Activated CD4-positive, alpha-beta T cell treated with anti-CD3 and anti-CD28 coated beads, Interleukin-2, amount 10 ng/mL, durations not matched to agents 24 days and 14 days (primary cell): ENCODE measurements around the gene ITGA1. TPM values are rescaled to one million over a fixed set of nuclear protein-coding genes. Genes with fewer than 3 reads are reported as not detected.
"Not testable (repeated sequence)": the region's sequence is repeated elsewhere in the genome, so short reads cannot be mapped to it uniquely, and the experiment has no call there.

Experiments used
- DNase-seq: peaks from one replicate; pipeline ENCODE4 v3.0.0; 2022
- H3K27ac Mint-ChIP-seq: one replicate; pipeline ENCODE4 v1.8.0; 2022; ENCODE audit warnings: mild to moderate bottlenecking, mixed read lengths
- H3K27me3 Mint-ChIP-seq: one replicate; pipeline ENCODE4 v1.8.0; 2022; ENCODE audit warnings: mixed read lengths
- H3K36me3 Mint-ChIP-seq: one replicate; pipeline ENCODE4 v1.8.0; 2022; ENCODE audit warnings: low read depth, mild to moderate bottlenecking, mixed read lengths
- H3K4me1 Mint-ChIP-seq: one replicate; pipeline ENCODE4 v1.8.0; 2021; ENCODE audit warnings: mixed read lengths
- H3K4me3 Mint-ChIP-seq: one replicate; pipeline ENCODE4 v1.8.0; 2022; ENCODE audit warnings: mild to moderate bottlenecking, moderate library complexity, mixed read lengths
- H3K9me3 Mint-ChIP-seq: one replicate; pipeline ENCODE4 v1.8.0; 2021; ENCODE audit warnings: mixed read lengths
- intact Hi-C: fragments of 100-400 bp; cut with micrococcal nuclease; formaldehyde crosslinking; loops from one replicate; pipeline ENCODE4 v1.15.1; 2023
- total RNA-seq: library from RNA; stranded (reverse); gene quantifications from 2 replicates; pipeline ENCODE4 v1.2.3, GENCODE V29; 2022

The ITGA1 gene
- total RNA-seq, 1 donor from 2014 or later, result 1.6 TPM

DNA sequence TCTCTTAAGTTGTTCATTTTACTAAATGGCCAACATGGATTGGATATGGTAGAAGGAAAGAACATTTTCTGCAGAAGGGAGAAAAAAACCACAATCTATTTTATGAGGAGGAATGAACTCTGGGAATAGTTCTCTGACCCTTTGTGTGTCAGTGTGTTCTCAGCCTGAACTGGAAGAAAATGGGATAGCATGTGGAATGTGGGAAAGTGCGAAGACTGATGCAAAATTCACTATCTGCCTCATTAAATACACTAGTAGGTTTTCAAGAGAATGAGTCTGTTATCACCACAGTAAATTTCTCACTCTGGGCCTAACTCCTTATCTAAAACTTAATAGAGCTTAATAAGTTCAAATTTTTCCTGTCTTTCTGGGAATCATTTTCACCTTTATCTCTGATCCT lies 22.7 kb downstream of the ITGA1 start:
- H3K4me3 Mint-ChIP-seq, result no peak overlapping the region
- intact Hi-C loops, result no loop called here
- no peak overlapping the region for H3K27ac Mint-ChIP-seq
- peaks cover 5% of the 10 kb centered on the region for H3K4me1 Mint-ChIP-seq
- DNase-seq, result no peak
- no peaks in the 10 kb centered on the region for H3K9me3 Mint-ChIP-seq
- peaks cover 6% of the 10 kb centered on the region for H3K36me3 Mint-ChIP-seq
- H3K27me3 Mint-ChIP-seq, result peaks cover 2% of the 10 kb centered on the region

DNA sequence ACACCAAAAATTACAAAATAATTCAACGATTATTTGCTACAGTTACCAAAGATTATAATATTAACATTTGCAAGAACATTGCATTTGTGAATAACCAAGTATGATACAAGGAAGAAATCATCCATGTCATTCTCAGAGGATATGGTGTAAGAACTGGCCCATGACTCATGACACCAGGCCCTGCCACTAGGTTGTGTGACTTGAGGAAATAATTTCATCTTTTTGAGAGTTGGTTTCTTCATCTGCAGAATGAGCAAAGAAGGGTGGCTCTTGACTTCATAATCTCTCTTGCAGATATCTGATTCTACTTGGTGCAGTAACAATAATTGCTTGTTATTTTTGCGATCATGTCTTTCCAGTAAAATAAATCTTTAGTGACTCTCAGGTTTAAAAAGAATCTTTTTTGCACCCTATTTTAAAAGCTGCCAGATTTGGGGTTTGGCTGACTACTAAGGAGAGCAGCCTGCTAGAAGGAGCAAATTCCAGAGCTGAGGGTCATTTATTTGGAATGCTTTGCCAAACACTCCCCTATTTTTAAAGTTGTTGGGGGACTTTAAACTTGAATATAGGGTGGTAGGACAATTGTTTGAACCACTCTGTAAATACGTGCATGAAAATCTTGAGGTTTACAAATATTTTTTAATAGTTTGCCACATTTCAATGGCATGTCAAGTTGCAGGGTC lies 23.5 kb downstream of the ITGA1 start:
- H3K27ac Mint-ChIP-seq, result no peak overlapping the region
- intact Hi-C loops, result no loop called here
- H3K4me3 Mint-ChIP-seq, result no peak overlapping the region
- H3K9me3 Mint-ChIP-seq, result no peaks in the 10 kb centered on the region
- DNase-seq, result no peak
- peaks cover 3% of the 10 kb centered on the region for H3K36me3 Mint-ChIP-seq
- peaks cover 5% of the 10 kb centered on the region for H3K4me1 Mint-ChIP-seq
- peaks cover 3% of the 10 kb centered on the region for H3K27me3 Mint-ChIP-seq

DNA sequence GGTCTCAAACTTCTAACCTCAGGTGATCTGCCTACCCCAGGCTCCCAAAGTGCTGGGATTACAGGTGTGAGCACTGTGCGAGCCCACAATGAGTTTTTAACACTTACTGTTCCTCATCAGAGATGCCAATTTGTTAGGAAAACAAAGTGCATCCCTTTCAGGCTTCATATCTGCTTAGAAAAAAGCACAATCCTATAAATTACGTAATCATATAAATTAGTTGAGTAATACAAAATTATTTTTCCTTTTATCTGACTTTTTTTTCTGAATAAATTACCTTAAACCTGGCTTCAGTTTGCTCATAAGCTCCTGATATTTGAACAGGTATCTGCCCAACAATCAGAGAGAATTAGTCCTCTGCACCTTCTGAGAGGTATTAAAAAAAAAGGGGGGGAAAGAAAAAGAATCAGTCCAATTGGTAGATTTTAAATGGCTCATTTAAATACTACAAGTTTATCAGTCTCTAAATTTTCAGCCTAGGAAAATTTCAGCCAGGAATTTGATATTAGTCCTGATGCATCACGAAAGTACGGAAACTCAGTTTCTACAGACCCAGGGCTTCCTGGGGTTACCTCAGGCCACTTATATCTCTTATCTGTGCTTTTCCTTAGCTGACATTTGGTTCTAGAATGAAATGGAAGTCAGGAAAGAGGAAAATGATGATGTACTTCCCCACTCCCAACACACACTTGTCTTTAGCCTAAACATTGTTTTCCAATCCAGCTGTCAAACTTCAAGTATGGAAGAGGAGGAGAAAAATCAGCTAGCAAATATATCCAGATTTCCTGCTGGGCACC lies 26.8 kb downstream of the ITGA1 start:
- H3K36me3 Mint-ChIP-seq, result no peaks in the 10 kb centered on the region
- no peaks in the 10 kb centered on the region for H3K9me3 Mint-ChIP-seq

DNA sequence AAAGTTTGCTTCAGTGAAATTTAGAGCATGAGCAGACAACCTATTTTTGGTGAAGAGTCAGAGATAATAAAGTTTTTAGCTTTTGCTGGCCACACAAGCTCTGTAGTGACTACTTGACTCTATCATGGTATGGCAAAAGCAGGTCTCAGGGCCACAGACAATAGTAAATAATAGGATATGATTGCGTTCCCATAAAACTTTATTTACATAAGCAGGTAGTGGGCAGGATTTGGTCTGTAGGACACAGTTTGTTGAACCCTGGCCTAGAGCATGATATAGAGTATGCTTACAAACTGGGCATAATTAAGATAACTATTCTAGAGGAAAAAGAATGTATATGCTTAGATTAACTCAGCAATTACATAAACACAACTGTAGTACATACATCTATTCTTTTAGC lies 30.1 kb downstream of the ITGA1 start:
- H3K27me3 Mint-ChIP-seq, result peaks cover 5% of the 10 kb centered on the region
- H3K27ac Mint-ChIP-seq, result no peak overlapping the region
- no peaks in the 10 kb centered on the region for H3K4me1 Mint-ChIP-seq
- H3K4me3 Mint-ChIP-seq, result no peak overlapping the region
- no peaks in the 10 kb centered on the region for H3K9me3 Mint-ChIP-seq
- intact Hi-C loops, result no loop called here
- H3K36me3 Mint-ChIP-seq, result no peaks in the 10 kb centered on the region
- no peak for DNase-seq

More for the DNA sequence above, 26.8 kb downstream of the ITGA1 start:
- H3K27ac Mint-ChIP-seq, result no peak overlapping the region
- DNase-seq, result no peak
- no peak overlapping the region for H3K4me3 Mint-ChIP-seq
- peaks cover 5% of the 10 kb centered on the region for H3K27me3 Mint-ChIP-seq
- peaks cover 2% of the 10 kb centered on the region for H3K4me1 Mint-ChIP-seq
- intact Hi-C loops, result no loop called here

DNA sequence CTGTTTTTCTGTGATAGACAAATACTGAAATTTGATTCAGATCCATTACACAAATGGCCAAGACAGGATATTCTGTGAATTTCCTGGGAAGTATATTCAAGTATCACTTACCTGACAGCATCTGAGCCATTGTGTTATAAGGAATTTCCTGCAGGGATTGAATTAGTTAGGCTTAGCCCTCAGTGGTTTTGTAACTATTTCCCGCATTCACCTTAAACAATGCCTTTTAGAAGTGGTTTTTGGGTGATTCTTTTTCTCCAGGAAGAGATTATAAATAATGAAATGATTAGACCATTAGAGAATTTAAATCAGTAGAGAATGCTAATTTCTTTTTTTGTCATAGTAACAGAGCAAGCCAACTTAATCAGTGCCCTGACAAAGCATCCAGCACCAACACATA lies 30.6 kb downstream of the ITGA1 start:
- no peak for DNase-seq
- no peaks in the 10 kb centered on the region for H3K9me3 Mint-ChIP-seq
- H3K36me3 Mint-ChIP-seq, result no peaks in the 10 kb centered on the region
- H3K4me1 Mint-ChIP-seq, result no peaks in the 10 kb centered on the region
- intact Hi-C loops, result no loop called here
- H3K27ac Mint-ChIP-seq, result no peak overlapping the region
- no peak overlapping the region for H3K4me3 Mint-ChIP-seq
- H3K27me3 Mint-ChIP-seq, result peaks cover 5% of the 10 kb centered on the region

DNA sequence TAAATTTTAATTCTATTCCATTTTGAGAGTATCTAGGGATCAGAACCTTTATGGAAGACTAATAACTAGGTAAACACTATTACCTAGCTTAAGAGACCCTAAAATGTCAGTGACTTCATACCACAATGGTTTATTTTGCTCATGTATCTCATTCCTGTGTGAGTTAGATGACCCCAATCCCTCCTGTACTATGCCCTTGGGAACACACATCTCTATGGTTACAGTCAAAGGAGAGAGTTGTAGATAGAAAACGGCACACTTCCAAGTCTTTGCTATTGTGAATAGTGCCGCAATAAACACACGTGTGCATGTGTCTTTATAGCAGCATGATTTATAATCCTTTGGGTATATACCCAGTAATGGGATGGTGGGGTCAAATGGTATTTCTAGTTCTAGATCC lies 31.1 kb downstream of the ITGA1 start:
- H3K27me3 Mint-ChIP-seq, H3K4me3 Mint-ChIP-seq, DNase-seq, H3K4me1 Mint-ChIP-seq, H3K9me3 Mint-ChIP-seq, intact Hi-C loops, H3K36me3 Mint-ChIP-seq, H3K27ac Mint-ChIP-seq: not testable (repeated sequence)

DNA sequence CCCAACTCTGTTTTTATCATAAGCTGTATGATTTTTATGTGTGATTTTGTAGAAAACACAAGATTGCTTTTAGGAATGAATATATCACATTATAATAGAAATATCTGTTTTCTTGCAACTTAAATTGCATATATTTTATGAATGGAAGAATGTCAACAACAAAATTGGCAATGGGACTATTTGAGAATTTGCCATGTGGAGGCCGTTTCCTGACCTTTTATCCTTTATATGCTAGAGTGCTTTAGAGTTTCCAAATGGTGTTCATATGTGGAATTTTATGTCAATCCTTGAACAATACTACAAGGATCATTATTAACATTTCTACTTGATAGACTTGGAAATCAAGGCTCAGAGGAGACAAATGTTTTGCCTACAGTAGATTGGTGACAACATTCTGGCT lies 34.2 kb downstream of the ITGA1 start:
- Mint-ChIP-seq H3K9me3 (peaks cover under 1% of the 10 kb centered on the region), H3K36me3 (no peaks in the 10 kb centered on the region), H3K4me3 (no peak overlapping the region), H3K27me3 (no peaks in the 10 kb centered on the region), H3K4me1 (peaks cover 9% of the 10 kb centered on the region), H3K27ac (no peak overlapping the region)
- no peak for DNase-seq
- intact Hi-C loops, result no loop called here

DNA sequence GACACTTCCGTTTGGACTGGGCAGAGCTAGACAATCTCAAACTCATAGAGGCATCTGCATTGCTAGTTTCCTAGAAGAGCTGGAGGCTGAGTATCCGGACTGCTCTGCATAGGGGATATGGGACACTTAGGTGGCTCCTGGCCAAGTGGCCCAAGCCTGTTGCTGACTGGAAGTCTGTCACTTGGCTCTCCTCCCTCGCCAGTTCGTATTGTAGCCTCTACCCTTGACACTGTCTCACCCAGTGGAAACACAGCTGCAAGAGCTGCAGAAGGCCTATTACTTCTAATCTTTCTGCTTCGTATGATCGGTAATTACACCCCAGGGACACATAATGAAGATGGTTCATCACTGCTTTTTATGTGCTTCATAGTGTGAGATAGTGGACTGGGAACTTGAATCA lies 34.7 kb downstream of the ITGA1 start:
- no peak for DNase-seq
- intact Hi-C loops, result no loop called here
- H3K36me3 Mint-ChIP-seq, result no peaks in the 10 kb centered on the region
- H3K27me3 Mint-ChIP-seq, result no peaks in the 10 kb centered on the region
- no peak overlapping the region for H3K4me3 Mint-ChIP-seq
- peaks cover 6% of the 10 kb centered on the region for H3K9me3 Mint-ChIP-seq
- no peak overlapping the region for H3K27ac Mint-ChIP-seq
- peaks cover 9% of the 10 kb centered on the region for H3K4me1 Mint-ChIP-seq

DNA sequence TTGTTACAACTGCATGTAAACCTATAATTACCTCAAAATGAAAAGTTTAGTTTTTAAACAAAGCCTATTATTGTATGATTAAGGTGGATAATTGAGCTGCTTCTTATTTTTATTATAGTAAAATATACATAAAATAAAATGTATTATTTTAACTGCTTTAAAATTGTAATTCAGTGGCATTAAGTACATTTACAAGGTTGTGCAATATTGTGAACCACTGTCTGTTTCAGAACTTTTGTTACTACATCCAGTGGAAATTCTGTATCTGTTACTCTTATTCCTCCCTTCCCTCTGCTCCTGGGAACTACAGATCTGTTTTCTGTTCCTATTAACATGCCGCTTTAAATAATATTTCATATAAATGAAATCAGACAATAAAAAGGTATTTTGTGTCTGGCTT lies 37.1 kb downstream of the ITGA1 start:
- no peak overlapping the region for H3K27ac Mint-ChIP-seq
- H3K9me3 Mint-ChIP-seq, result peaks cover 13% of the 10 kb centered on the region
- no peaks in the 10 kb centered on the region for H3K27me3 Mint-ChIP-seq
- no peaks in the 10 kb centered on the region for H3K36me3 Mint-ChIP-seq
- H3K4me1 Mint-ChIP-seq, result peaks cover 9% of the 10 kb centered on the region
- no peak for DNase-seq
- no peak overlapping the region for H3K4me3 Mint-ChIP-seq
- intact Hi-C loops, result no loop called here

DNA sequence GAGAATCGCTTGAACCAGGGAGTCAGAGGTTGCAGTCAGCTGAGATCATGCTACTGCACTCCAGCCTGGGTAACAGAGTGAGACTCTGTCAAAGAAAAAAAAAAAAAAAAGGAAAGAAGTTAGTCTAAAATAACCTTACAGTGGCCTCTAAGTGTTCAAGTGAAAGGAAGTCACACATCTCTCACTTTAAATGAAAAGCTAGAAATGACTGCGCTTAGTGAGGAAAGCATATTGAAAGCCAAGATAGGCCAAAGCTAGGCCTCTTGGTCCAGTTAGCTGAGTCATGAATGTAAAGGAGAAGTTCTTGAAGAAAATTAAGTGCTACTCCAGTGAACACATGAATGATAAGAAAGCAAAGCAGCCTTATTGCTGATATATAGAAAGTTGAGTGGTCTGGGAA lies 38.1 kb downstream of the ITGA1 start:
- intact Hi-C loops, result no loop called here
- Mint-ChIP-seq H3K4me3 (no peak overlapping the region), H3K9me3 (peaks cover 13% of the 10 kb centered on the region), H3K27ac (peak overlapping the region; percentile 36), H3K36me3 (no peaks in the 10 kb centered on the region), H3K4me1 (peaks cover 9% of the 10 kb centered on the region), H3K27me3 (no peaks in the 10 kb centered on the region)
- no peak for DNase-seq

DNA sequence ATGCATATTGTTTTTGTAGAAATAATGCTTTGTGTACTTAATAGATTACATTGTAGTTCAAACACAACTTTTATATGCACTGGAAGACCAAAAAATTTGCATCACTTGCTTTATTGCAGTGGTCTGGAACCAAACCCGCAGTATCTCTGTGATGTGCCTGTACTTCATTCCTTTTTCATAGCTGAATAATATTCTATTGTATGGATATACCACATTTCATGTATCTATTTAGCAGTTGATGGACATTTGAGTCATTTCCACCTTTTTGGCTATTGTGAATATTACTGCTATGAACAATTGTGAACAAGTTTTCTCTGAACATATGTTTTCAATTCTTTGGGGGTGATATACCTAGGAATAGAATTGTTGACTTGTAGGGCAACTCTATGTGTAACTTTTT lies 40.1 kb downstream of the ITGA1 start:
- H3K36me3 Mint-ChIP-seq, result no peaks in the 10 kb centered on the region
- intact Hi-C loops, result no loop called here
- H3K27me3 Mint-ChIP-seq, result no peaks in the 10 kb centered on the region
- no peak overlapping the region for H3K27ac Mint-ChIP-seq
- H3K9me3 Mint-ChIP-seq, result peaks cover 18% of the 10 kb centered on the region
- no peak for DNase-seq
- H3K4me3 Mint-ChIP-seq, result no peak overlapping the region
- peaks cover 9% of the 10 kb centered on the region for H3K4me1 Mint-ChIP-seq

DNA sequence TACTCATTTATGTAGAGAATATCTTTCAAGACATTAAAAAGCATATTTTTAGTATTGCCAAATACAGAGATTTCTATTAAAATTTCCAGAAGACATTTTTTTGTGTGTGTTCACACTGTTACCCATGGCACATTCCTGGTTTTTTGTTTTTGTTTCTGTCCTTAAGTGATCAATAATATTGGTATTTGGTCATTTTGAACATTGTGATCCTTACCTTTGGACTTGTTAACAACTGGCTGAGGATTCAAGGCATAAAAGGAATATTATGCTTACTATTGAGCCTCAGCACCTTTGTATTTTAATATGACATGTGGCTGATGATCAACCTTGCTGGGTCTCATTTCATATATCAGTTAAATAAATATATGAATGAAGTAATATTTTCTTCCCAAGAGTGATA lies 41.9 kb downstream of the ITGA1 start:
- no peaks in the 10 kb centered on the region for H3K36me3 Mint-ChIP-seq
- no peak overlapping the region for H3K4me3 Mint-ChIP-seq

DNA sequence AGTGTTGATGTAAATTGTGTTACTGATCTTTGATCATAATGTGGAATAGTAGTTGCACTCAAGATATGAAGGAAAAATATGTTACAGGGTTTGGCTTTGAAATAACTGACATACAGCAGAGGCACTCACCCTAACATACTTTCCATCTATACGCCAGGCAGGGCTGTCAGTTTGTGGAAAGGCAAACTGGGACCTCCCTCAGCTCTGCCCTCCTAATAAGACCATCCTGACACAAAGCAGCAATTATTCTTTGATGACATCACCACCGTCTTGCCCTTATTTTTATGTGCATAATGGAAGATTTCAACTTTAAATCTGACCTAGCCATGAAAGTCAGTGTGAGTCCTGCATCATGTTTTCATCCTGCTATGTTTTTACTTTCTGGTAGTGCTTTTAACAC lies 42.9 kb downstream of the ITGA1 start:
- H3K27ac Mint-ChIP-seq, result no peak overlapping the region
- DNase-seq, result no peak
- H3K27me3 Mint-ChIP-seq, result no peaks in the 10 kb centered on the region
- H3K36me3 Mint-ChIP-seq, result no peaks in the 10 kb centered on the region
- H3K4me1 Mint-ChIP-seq, result peaks cover 7% of the 10 kb centered on the region
- no peak overlapping the region for H3K4me3 Mint-ChIP-seq
- H3K9me3 Mint-ChIP-seq, result peaks cover 18% of the 10 kb centered on the region
- intact Hi-C loops, result no loop called here

More for the DNA sequence above, 41.9 kb downstream of the ITGA1 start:
- H3K4me1 Mint-ChIP-seq, result peaks cover 10% of the 10 kb centered on the region
- H3K27ac Mint-ChIP-seq, result no peak overlapping the region
- no peak for DNase-seq
- intact Hi-C loops, result no loop called here
- no peaks in the 10 kb centered on the region for H3K27me3 Mint-ChIP-seq
- H3K9me3 Mint-ChIP-seq, result peaks cover 18% of the 10 kb centered on the region

DNA sequence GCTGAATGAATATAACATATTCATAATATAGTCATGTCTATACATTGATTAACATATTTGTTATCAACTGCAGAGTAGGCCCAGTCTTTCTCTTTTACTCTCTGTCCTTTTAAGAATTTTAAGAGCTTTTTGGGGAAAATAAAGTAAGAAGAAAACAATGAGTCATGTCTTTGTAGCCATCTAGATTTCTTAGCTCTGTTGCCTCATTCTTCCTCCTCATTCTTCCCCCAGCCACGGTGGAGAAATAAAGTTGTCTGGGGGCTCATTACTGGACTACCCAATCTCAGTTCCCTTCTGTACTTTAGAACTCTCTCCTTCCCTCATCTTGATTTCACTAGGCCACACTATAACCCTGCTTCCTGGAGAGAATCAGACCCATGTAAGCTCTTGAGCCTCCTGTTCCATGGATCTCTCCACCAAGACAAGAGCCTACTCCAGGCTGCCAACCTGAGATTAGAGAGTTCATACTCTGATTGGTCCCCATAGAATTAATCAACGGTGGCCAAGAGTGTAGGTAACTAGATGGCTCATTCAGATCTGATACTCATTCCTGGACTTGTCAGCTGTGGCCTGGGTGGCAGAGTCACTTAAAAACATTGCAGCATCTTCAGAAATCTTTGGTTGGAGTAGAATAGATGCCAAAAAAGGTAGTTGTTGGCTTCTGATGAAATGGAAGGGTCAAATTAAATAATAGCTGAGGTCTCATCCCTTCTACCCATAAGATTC lies 44.2 kb downstream of the ITGA1 start:
- intact Hi-C loops, result no loop called here
- Mint-ChIP-seq H3K4me3 (no peak overlapping the region), H3K27ac (no peak overlapping the region), H3K9me3 (peaks cover 17% of the 10 kb centered on the region), H3K36me3 (no peaks in the 10 kb centered on the region), H3K27me3 (peaks cover 2% of the 10 kb centered on the region), H3K4me1 (peaks cover 2% of the 10 kb centered on the region)
- DNase-seq, result no peak
